Upper lobe of right lung (tissue), 1 donor: ENCODE results near the gene SCAF8. TPM values are rescaled to one million over a fixed set of nuclear protein-coding genes. Genes with fewer than 3 reads are reported as not detected.
"Not testable (repeated sequence)": the region's sequence is repeated elsewhere in the genome, so short reads cannot be mapped to it uniquely, and the experiment has no call there.

Source experiments
- ATAC-seq: fragments of 200-7000 bp; cut with Tn5 transposase; one replicate; pipeline ENCODE4 v1.9.1; 2020; ENCODE audit warnings: mild to moderate bottlenecking, moderate library complexity
- DNase-seq: peaks from one replicate; pipeline ENCODE4 v3.0.0-alpha.2; 2020
- H3K27ac ChIP-seq: fragments of 200-600 bp; one replicate; pipeline ENCODE4 v1.8.0; 2022
- H3K27me3 ChIP-seq: fragments of 200-600 bp; one replicate; pipeline ENCODE4 v1.8.0; 2022; ENCODE audit warnings: mild to moderate bottlenecking
- H3K36me3 ChIP-seq: fragments of 200-600 bp; one replicate; pipeline ENCODE4 v1.8.0; 2022
- H3K4me1 ChIP-seq: fragments of 200-600 bp; one replicate; pipeline ENCODE4 v1.8.0; 2022
- H3K4me3 ChIP-seq: fragments of 200-600 bp; one replicate; pipeline ENCODE4 v1.8.0; 2022; ENCODE audit warnings: mild to moderate bottlenecking
- H3K9me3 ChIP-seq: fragments of 200-600 bp; one replicate; pipeline ENCODE4 v1.8.0; 2022
- intact Hi-C: fragments of 100-400 bp; cut with DNase I; formaldehyde crosslinking; loops from one replicate; pipeline ENCODE4 v1.11.0; 2022
- total RNA-seq: library from RNA; stranded (reverse); fragmentation: NEBNext Ultra II Directional; extraction: Animal tissue kit (Norgen Biotek cat#: 25700); gene quantifications from one replicate; pipeline ENCODE4 v1.2.1, GENCODE V29; 2021
- TF ChIP-seq, protein P1 (sequence below): fragments of 200-600 bp; IDR thresholded peaks from one replicate; pipeline ENCODE4 v1.8.0; 2022; ENCODE audit warnings: antibody characterized with exemption
- donor health status: DM: no; HTN: yes; CAD: no; lungs with severe emphysema.

Gene SCAF8
- total RNA-seq, 1 donor from 2014 or later, result 38.8 TPM

GRCh38 chr6:154710689-154711088 lies 22.5 kb upstream of the SCAF8 start:
- no peak for DNase-seq
- intact Hi-C loops, result no loop called here

DNA sequence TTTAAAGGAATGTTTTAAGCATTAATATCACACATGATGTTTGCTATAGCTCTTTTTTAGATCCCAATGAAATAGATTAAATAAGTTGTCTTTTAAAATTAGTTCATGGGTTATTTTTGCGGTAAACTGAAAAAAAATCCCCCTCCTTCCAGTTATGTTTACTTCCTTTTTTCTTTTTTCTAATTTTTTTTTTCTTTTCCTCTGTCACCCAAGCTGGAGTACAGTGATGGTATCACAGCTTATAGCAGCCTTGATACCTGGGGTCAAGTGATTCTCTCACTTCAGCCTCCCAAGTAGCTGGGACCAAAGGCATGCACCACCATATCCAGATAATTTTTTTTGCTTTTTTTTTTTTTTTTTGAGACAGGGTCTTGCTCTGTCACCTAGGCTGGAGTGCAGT lies 17.8 kb upstream of the SCAF8 start:
- H3K9me3 ChIP-seq, result peaks cover 5% of the 10 kb centered on the region
- no peaks in the 10 kb centered on the region for H3K36me3 ChIP-seq
- H3K4me3 ChIP-seq, result no peak overlapping the region
- DNase-seq (no peak), ATAC-seq (no peak)
- no peaks in the 10 kb centered on the region for H3K4me1 ChIP-seq
- TF ChIP-seq, protein P1, sequence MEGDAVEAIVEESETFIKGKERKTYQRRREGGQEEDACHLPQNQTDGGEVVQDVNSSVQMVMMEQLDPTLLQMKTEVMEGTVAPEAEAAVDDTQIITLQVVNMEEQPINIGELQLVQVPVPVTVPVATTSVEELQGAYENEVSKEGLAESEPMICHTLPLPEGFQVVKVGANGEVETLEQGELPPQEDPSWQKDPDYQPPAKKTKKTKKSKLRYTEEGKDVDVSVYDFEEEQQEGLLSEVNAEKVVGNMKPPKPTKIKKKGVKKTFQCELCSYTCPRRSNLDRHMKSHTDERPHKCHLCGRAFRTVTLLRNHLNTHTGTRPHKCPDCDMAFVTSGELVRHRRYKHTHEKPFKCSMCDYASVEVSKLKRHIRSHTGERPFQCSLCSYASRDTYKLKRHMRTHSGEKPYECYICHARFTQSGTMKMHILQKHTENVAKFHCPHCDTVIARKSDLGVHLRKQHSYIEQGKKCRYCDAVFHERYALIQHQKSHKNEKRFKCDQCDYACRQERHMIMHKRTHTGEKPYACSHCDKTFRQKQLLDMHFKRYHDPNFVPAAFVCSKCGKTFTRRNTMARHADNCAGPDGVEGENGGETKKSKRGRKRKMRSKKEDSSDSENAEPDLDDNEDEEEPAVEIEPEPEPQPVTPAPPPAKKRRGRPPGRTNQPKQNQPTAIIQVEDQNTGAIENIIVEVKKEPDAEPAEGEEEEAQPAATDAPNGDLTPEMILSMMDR, result no peak
- H3K27ac ChIP-seq, result no peak overlapping the region
- intact Hi-C loops, result no loop called here
- no peaks in the 10 kb centered on the region for H3K27me3 ChIP-seq

More at GRCh38 chr6:154710689-154711088, 22.5 kb upstream of the SCAF8 start:
- TF ChIP-seq, protein P1, result no peak
- Histone ChIP-seq H3K27ac (no peak overlapping the region), H3K36me3 (no peaks in the 10 kb centered on the region), H3K4me3 (no peak overlapping the region), H3K9me3 (no peaks in the 10 kb centered on the region), H3K4me1 (no peaks in the 10 kb centered on the region), H3K27me3 (no peaks in the 10 kb centered on the region)
- ATAC-seq, result no peak

DNA sequence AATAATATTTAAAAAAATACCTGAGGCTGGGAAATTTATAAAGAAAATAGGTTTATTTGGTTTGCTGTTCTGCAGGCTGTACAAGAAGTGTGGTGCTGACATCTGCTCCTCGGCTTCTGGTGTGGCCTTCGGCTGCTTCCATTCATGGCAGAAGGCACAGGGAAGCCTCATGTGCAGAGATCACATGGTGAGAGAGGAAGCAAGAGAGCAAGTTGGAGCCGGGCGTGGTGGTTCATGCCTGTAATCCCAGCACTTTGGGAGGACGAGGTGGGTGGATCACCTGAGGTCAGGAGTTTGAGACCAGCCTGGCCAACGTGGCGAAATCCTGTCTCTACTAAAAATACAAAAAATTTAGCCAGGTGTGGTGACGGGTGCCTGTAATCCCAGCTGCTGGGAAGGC lies 16.9 kb upstream of the SCAF8 start:
- intact Hi-C loops, H3K27me3 ChIP-seq, DNase-seq, H3K4me1 ChIP-seq, H3K4me3 ChIP-seq, H3K9me3 ChIP-seq, H3K27ac ChIP-seq, ATAC-seq, H3K36me3 ChIP-seq: not testable (repeated sequence)

- TF ChIP-seq, protein P1, result no peak
- no peak for ATAC-seq
- no peaks in the 10 kb centered on the region for H3K36me3 ChIP-seq
Measured at GRCh38 chr6:154719433-154719832, 13.8 kb upstream of the SCAF8 start.

GRCh38 chr6:154719854-154720253 lies 13.4 kb upstream of the SCAF8 start:
- intact Hi-C loops, result no loop called here
- H3K27ac ChIP-seq, result no peak overlapping the region
- H3K27me3 ChIP-seq, result no peaks in the 10 kb centered on the region
- no peak for ATAC-seq
- H3K4me3 ChIP-seq, result no peak overlapping the region
- no peaks in the 10 kb centered on the region for H3K36me3 ChIP-seq
- no peaks in the 10 kb centered on the region for H3K4me1 ChIP-seq
- TF ChIP-seq, protein P1, result no peak
- H3K9me3 ChIP-seq, result peaks cover 5% of the 10 kb centered on the region
- no peak for DNase-seq

More at GRCh38 chr6:154719433-154719832, 13.8 kb upstream of the SCAF8 start:
- no peaks in the 10 kb centered on the region for H3K27me3 ChIP-seq
- no peak overlapping the region for H3K4me3 ChIP-seq
- no peak overlapping the region for H3K27ac ChIP-seq
- intact Hi-C loops, result no loop called here
- no peaks in the 10 kb centered on the region for H3K4me1 ChIP-seq
- peaks cover 5% of the 10 kb centered on the region for H3K9me3 ChIP-seq
- DNase-seq, result no peak

DNA sequence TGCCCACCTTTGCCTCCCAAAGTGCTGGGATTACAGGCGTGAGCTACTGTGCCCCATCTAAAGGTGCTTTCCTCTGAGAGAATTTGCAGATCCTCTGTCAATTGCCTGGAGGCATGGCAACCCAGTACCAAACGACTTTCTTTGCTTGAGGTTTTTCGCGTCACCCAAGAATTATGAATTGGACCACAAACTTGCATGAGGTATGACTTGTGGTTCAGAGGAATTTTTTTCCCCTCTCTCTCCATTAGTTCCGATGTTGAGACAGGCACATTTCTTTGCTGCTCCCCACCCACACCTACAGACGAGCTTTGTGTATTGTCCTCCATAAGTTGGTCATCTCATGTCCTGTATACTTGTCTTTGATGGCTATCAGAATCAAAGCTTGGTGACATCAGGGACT lies 11.8 kb upstream of the SCAF8 start:
- no peak for DNase-seq
- TF ChIP-seq, protein P1, result no peak
- Histone ChIP-seq H3K27me3 (no peaks in the 10 kb centered on the region), H3K4me1 (no peaks in the 10 kb centered on the region), H3K27ac (no peak overlapping the region), H3K4me3 (no peak overlapping the region), H3K9me3 (peaks cover 5% of the 10 kb centered on the region), H3K36me3 (no peaks in the 10 kb centered on the region)
- intact Hi-C loops, result no loop called here
- no peak for ATAC-seq
